GM18858 (cell line): Measurements from ENCODE around the gene DDX39A.

Experiments used
- ATAC-seq: cut with Tn5 transposase; IDR thresholded peaks from one replicate; pipeline ENCODE4 v1.9.1; 2021; ENCODE audit not compliant: unreplicated experiment

DDX39A gene

GRCh38 chr19:14434543-14435319 lies 15.6 kb upstream of the DDX39A start:
- ATAC-seq: no peak

- ATAC-seq: no peak
Observed at GRCh38 chr19:14433554-14434501, 14.7 kb upstream of the DDX39A start.

- no peak for ATAC-seq
Observed at GRCh38 chr19:14432791-14433553, 13.8 kb upstream of the DDX39A start, which contains the start of gene PKN1. PKN1 (plus strand) TSS chr19:14433306; CDS start chr19:14433522, 216 bp downstream.

GRCh38 chr19:14430712-14431111 lies 11.6 kb upstream of the DDX39A start:
- ATAC-seq: no peak

GRCh38 chr19:14428882-14429416 lies 9.8 kb upstream of the DDX39A start:
- ATAC-seq: no peak

GRCh38 chr19:14427461-14427860 lies 8.3 kb upstream of the DDX39A start:
- no peak for ATAC-seq

GRCh38 chr19:14425696-14426138 lies 6.6 kb upstream of the DDX39A start:
- no peak for ATAC-seq

GRCh38 chr19:14418856-14419105 lies 360 bp downstream of the DDX39A start:
- peak; percentile 19 for ATAC-seq

- no peak for ATAC-seq
Observed at GRCh38 chr19:14416817-14417231, 2.3 kb downstream of the DDX39A start.

GRCh38 chr19:14414926-14415690 lies 4.0 kb downstream of the DDX39A start:
- no peak for ATAC-seq

- no peak for ATAC-seq
Observed at GRCh38 chr19:14413693-14414181, 5.4 kb downstream of the DDX39A start.

GRCh38 chr19:14412996-14413692 lies 6.0 kb downstream of the DDX39A start:
- no peak for ATAC-seq

- ATAC-seq: no peak
Observed at GRCh38 chr19:14412324-14412995, 6.7 kb downstream of the DDX39A start.

GRCh38 chr19:14411938-14412245 lies 7.2 kb downstream of the DDX39A start:
- no peak for ATAC-seq

- ATAC-seq: no peak
Observed at GRCh38 chr19:14411161-14411937, 7.8 kb downstream of the DDX39A start.

- ATAC-seq: no peak
Observed at GRCh38 chr19:14410091-14411051, 8.8 kb downstream of the DDX39A start.
